CD4-positive, alpha-beta T cell (primary cell): ENCODE data around the gene TWSG1. TPM values are rescaled to one million over a fixed set of nuclear protein-coding genes. Genes with fewer than 3 reads are reported as not detected.

Source experiments
- ATAC-seq: fragments of 200-7000 bp; cut with Tn5 transposase; one replicate; pipeline ENCODE4 v1.10.0; 2022; ENCODE audit warnings: mild to moderate bottlenecking; ENCODE audit not compliant: poor library complexity
- CTCF ChIA-PET: fragments of 350-600 bp; sonication (Branson Sonifier 250); formaldehyde crosslinking; loops from one replicate; lab custom pipeline; 2021; ENCODE audit warnings: antibody characterized with exemption, inconsistent platforms; lab: Charles Lee
- POLR2A ChIA-PET: fragments of 350-600 bp; sonication (Branson Sonifier 250); formaldehyde crosslinking; loops from one replicate; lab custom pipeline; 2021; ENCODE audit warnings: antibody characterized with exemption, inconsistent platforms; lab: Charles Lee
- DNase-seq, 14 experiments: peaks; one replicate each; pipeline ENCODE4 v3.0.0-alpha.2; 2013 to 2020; ENCODE audit warnings: mixed read lengths in 2 of 14
- H3K27ac ChIP-seq, 2 donors: one replicate each; pipeline versions ENCODE4 v1.5.1 to v1.7.0; 2013; ENCODE audit warnings: low read length in 2 of 2, low read depth in 1 of 2, mild to moderate bottlenecking in 1 of 2
- H3K27me3 ChIP-seq, 2 experiments: 1 replicate in 1 of 2; 2 replicates in 1 of 2; pipeline versions ENCODE4 v1.6.1 to v1.7.0; 2013; ENCODE audit warnings: low read length in 2 of 2, control low read depth in 1 of 2, mild to moderate bottlenecking in 1 of 2, moderate library complexity in 1 of 2; ENCODE audit not compliant: insufficient read depth in 2 of 2, control insufficient read depth in 1 of 2
- H3K36me3 ChIP-seq: one replicate; pipeline ENCODE4 v1.6.1; 2013; ENCODE audit warnings: low read length, control low read depth; ENCODE audit not compliant: insufficient read depth
- H3K4me1 ChIP-seq: one replicate; pipeline ENCODE4 v1.6.1; 2013; ENCODE audit warnings: low read length, control low read depth; ENCODE audit not compliant: insufficient read depth
- H3K4me3 ChIP-seq: one replicate; pipeline ENCODE4 v1.5.1; 2013; ENCODE audit warnings: mild to moderate bottlenecking, low read length, moderate library complexity
- H3K9me3 ChIP-seq, 2 experiments: 1 replicate in 1 of 2; 2 replicates in 1 of 2; pipeline versions ENCODE4 v1.6.1 to v1.7.0; 2013; ENCODE audit warnings: low read length in 2 of 2, mild to moderate bottlenecking in 2 of 2, control low read depth in 1 of 2, moderate library complexity in 1 of 2; ENCODE audit not compliant: control insufficient read depth in 1 of 2, insufficient read depth in 1 of 2
- H3K27ac Mint-ChIP-seq: one replicate; pipeline ENCODE4 v1.8.0; 2020; ENCODE audit warnings: mixed read lengths
- H3K27me3 Mint-ChIP-seq: one replicate; pipeline ENCODE4 v1.8.0; 2021; ENCODE audit warnings: mixed read lengths
- H3K36me3 Mint-ChIP-seq: one replicate; pipeline ENCODE4 v1.8.0; 2021; ENCODE audit warnings: low read depth, mixed read lengths
- H3K4me1 Mint-ChIP-seq: one replicate; pipeline ENCODE4 v1.8.0; 2021; ENCODE audit warnings: low read depth, mixed read lengths
- H3K4me3 Mint-ChIP-seq: one replicate; pipeline ENCODE4 v1.8.0; 2020; ENCODE audit warnings: mild to moderate bottlenecking, mixed read lengths
- H3K9me3 Mint-ChIP-seq: one replicate; pipeline ENCODE4 v1.8.0; 2020; ENCODE audit warnings: mixed read lengths
- CTCF ChIP-seq: fragments of 200-600 bp; IDR thresholded peaks from one replicate; pipeline ENCODE4 v1.8.0; 2022; ENCODE audit warnings: antibody characterized with exemption, mild to moderate bottlenecking
- intact Hi-C, 2 experiments: fragments of 100-400 bp; cut with DNase I in 1 of 2; cut with micrococcal nuclease in 1 of 2; formaldehyde crosslinking; loops; one replicate each; pipeline versions ENCODE4 v1.15.1 to v1.9.0; 2023 to 2025; cut with DNase I, micrococcal nuclease
- total RNA-seq, 174 experiments: library from RNA in 2 of 174; stranded (reverse) in 2 of 174; gene quantifications; one replicate each; pipeline ENCODE4 v1.2.3 and lab custom pipeline; 2021 to 2026

TWSG1 gene
- total RNA-seq, 2 experiments from 2014 or later, result 2.8 TPM

GRCh38 chr18:9410515-9410914, 75.9 kb downstream of the TWSG1 start:
- peaks cover 2% of the 10 kb centered on the region for H3K9me3 Mint-ChIP-seq
- H3K36me3 ChIP-seq, result no peaks in the 10 kb centered on the region
- no peak overlapping the region for H3K4me3 ChIP-seq
- no peak for TF ChIP-seq CTCF
- POLR2A ChIA-PET, result no interaction called here
- no peaks in the 10 kb centered on the region for H3K27me3 Mint-ChIP-seq
- no peak overlapping the region for H3K27ac ChIP-seq
- ATAC-seq (no peak), DNase-seq (no peak)
- H3K9me3 ChIP-seq, result no peaks in the 10 kb centered on the region
- intact Hi-C loops, result no loop called here
- CTCF ChIA-PET, result no interaction called here
- no peaks in the 10 kb centered on the region for H3K4me1 ChIP-seq
- no peaks in the 10 kb centered on the region for H3K36me3 Mint-ChIP-seq
- no peaks in the 10 kb centered on the region for H3K27me3 ChIP-seq
- H3K4me1 Mint-ChIP-seq, result peaks cover 6% of the 10 kb centered on the region
- H3K27ac Mint-ChIP-seq, result no peak overlapping the region
- H3K4me3 Mint-ChIP-seq, result no peak overlapping the region

- Mint-ChIP-seq H3K27ac (no peak overlapping the region), H3K4me1 (no peaks in the 10 kb centered on the region), H3K27me3 (no peaks in the 10 kb centered on the region), H3K36me3 (no peaks in the 10 kb centered on the region), H3K4me3 (no peak overlapping the region), H3K9me3 (peaks cover 2% of the 10 kb centered on the region)
- Histone ChIP-seq H3K4me1 (no peaks in the 10 kb centered on the region), H3K36me3 (no peaks in the 10 kb centered on the region), H3K9me3 (no peaks in the 10 kb centered on the region), H3K27me3 (no peaks in the 10 kb centered on the region), H3K4me3 (no peak overlapping the region), H3K27ac (no peak overlapping the region)
- no peak for TF ChIP-seq CTCF
- DNase-seq (no peak), ATAC-seq (no peak)
- intact Hi-C loops, result no loop called here
- POLR2A ChIA-PET, result no interaction called here
- CTCF ChIA-PET, result interaction anchor here (1.4 kb wide), 1 partner anchor 13 kb away, joined by 3 read pairs; no protein-coding TSS in a partner anchor
These were observed 79.0 kb downstream of the TWSG1 start for GRCh38 chr18:9413576-9413975.

- Histone ChIP-seq H3K27ac (no peak overlapping the region), H3K27me3 (no peaks in the 10 kb centered on the region), H3K4me3 (no peak overlapping the region), H3K9me3 (no peaks in the 10 kb centered on the region), H3K36me3 (no peaks in the 10 kb centered on the region), H3K4me1 (no peaks in the 10 kb centered on the region)
- CTCF ChIA-PET, result no interaction called here
- DNase-seq (no peak), ATAC-seq (no peak)
- POLR2A ChIA-PET, result no interaction called here
- intact Hi-C loops, result no loop called here
- Mint-ChIP-seq H3K27ac (no peak overlapping the region), H3K4me1 (no peaks in the 10 kb centered on the region), H3K36me3 (no peaks in the 10 kb centered on the region), H3K27me3 (no peaks in the 10 kb centered on the region), H3K4me3 (no peak overlapping the region), H3K9me3 (no peaks in the 10 kb centered on the region)
- TF ChIP-seq CTCF, result no peak
These were observed 82.0 kb downstream of the TWSG1 start for GRCh38 chr18:9416563-9417072.
